ENCODE results near the gene SEMA3D.

GRCh38 chr7:85018498-85018897, 168.4 kb downstream of the SEMA3D start:
- no peak for TF ChIP-seq CTCF (IDR thresholded peaks at IDR 0.05; ENCODE audit: low read depth, low read length)
- TF ChIP-seq MAX (IDR thresholded peaks at IDR 0.05; ENCODE audit: low read depth, low read length) = no peak
- TF ChIP-seq POLR2A (IDR thresholded peaks at IDR 0.05; ENCODE audit: extremely low read depth, insufficient read length) = no peak
